Fibroblast of pulmonary artery (primary cell): ENCODE measurements around the gene GYS1.

Experiments
- DNase-seq: peaks from one replicate; pipeline ENCODE4 v3.0.0-alpha.2; 2010; ENCODE audit warnings: low read depth
- H3K4me3 ChIP-seq: replicated peaks from 2 replicates; pipeline ENCODE4 v1.5.1; 2011; ENCODE audit warnings: low read depth, mild to moderate bottlenecking, control low read depth, low read length, moderate library complexity
- CTCF ChIP-seq: IDR thresholded peaks from 2 replicates; pipeline ENCODE4 v1.5.1; 2011; ENCODE audit warnings: mild to moderate bottlenecking, control low read depth, low read length, inconsistent platforms; ENCODE audit errors: missing control alignments

Gene GYS1

DNA sequence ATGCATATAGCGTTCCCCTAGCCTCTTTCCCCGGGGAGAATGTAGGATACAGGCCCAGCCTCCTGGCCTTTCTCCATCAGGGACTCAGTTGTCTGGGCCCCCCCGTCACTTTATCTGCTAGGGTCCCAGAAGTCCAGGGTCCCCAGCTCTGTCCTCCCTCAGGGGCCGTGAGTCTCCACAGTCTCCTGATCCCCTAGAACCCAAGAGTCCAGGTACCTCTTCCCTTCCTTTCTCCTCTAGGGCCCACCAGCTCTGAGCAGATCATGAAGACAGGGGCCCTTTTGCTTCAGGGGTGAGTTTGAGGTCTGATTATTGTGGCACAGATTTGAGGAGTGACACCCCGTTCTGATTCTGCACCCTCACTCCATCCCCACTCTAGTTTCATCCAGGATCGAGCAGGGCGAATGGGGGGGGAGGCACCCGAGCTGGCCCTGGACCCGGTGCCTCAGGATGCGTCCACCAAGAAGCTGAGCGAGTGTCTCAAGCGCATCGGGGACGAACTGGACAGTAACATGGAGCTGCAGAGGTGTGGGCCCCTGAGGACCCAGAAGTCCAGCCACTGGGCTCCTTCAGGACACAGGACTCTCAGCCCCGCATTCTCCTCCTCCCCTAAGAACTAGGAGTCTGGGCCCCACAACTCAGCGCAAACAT, 37.7 kb downstream of the GYS1 start:
- peak overlapping the region; percentile 96 for H3K4me3 ChIP-seq
- TF ChIP-seq CTCF = no peak
- no peak for DNase-seq

- DNase-seq = peak; percentile 97
- H3K4me3 ChIP-seq = peak within 1 kb of the TSS; percentile 96
- TF ChIP-seq CTCF = no peak
Measured at GRCh38 chr19:48954595-48955307, 38.4 kb downstream of the GYS1 start, which contains the start of gene BAX. BAX (plus strand) TSS chr19:48954875; CDS start chr19:48954929, 54 bp downstream.

DNA sequence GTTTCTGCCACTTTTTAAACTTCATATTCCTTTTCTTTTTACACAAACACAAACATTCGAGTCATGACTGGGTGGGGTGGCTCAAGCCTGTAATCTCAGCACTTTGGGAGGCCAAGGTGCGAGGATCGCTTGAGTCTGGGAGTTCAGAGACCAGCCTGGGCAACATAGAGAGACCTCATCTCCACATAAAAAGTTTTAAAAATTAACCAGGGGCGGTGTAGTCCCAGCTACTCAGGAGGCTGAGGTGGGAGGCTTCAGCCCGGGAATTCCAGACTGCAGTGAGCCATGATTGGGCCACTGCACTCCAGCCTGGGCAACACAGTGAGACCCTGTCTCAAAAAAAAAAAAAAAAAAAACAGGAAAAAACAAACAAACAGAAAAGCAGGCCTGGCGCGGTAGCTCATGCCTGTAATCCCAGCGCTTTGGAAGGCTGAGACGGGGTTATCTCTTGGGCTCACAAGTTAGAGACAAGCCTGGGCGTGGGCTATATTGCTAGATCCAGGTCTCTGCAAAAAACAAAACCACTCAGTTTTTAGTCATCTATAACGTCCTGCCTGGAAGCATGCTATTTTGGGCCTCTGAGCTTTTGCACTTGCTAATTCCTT, 39.0 kb downstream of the GYS1 start:
- DNase-seq = no peak
- TF ChIP-seq CTCF = no peak
- H3K4me3 ChIP-seq = peak overlapping the region; percentile 96

DNA sequence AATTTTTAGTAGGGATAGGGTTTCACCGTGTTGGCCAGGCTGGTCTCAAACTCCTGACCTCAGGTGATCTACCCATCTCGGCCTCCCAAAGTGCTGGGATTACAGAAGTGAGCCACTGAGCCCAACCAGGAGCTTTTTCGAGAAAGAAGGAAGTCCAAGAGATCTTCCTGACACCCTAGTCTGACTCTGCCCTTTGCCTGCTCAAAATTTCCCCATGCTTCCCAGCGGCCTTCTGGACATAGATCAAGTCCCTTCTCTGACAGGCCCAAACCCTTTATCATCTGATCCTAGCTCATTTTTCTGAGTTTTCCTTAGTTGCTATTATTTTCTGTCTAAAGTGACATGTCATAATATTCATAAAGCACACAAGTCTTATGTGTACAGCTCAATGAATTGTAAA, 40.0 kb downstream of the GYS1 start:
- no peak for TF ChIP-seq CTCF

GRCh38 chr19:48950830-48951519, 42.1 kb downstream of the GYS1 start:
- no peak for DNase-seq
- TF ChIP-seq CTCF = no peak
- H3K4me3 ChIP-seq = no peak overlapping the region

More for the DNA sequence above, 40.0 kb downstream of the GYS1 start:
- DNase-seq = no peak
- no peak overlapping the region for H3K4me3 ChIP-seq

GRCh38 chr19:48950159-48950558, 43.0 kb downstream of the GYS1 start:
- TF ChIP-seq CTCF = no peak
- no peak for DNase-seq
- H3K4me3 ChIP-seq = no peak overlapping the region
